Gastroesophageal sphincter (tissue), 4 donors: ENCODE results near the gene COQ9. TPM values are rescaled to one million over a fixed set of nuclear protein-coding genes. Genes with fewer than 3 reads are reported as not detected.

ENCODE experiments used
- ATAC-seq: fragments of 150-250 bp; one replicate; pipeline ENCODE4 v1.9.1; 2016; ENCODE audit warnings: mild to moderate bottlenecking, moderate library complexity
- H3K27ac ChIP-seq, 4 donors: fragments of 200-600 bp; sonication (generic) in 3 of 4; 1 replicate in 3 of 4; 2 replicates in 1 of 4; pipeline ENCODE4 v1.5.1; 2016 to 2019
- H3K27me3 ChIP-seq: fragments of 200-600 bp; sonication (generic); one replicate; pipeline ENCODE4 v1.5.1; 2019
- H3K36me3 ChIP-seq, 2 donors: fragments of 200-600 bp; sonication (generic); one replicate each; pipeline ENCODE4 v1.5.1; 2019; ENCODE audit warnings: control low read depth in 1 of 2
- H3K4me1 ChIP-seq, 3 donors: fragments of 200-600 bp; sonication (generic); 1 replicate in 2 of 3; 2 replicates in 1 of 3; pipeline ENCODE4 v1.5.1; 2016 to 2019; ENCODE audit warnings: control low read depth in 2 of 3
- H3K4me3 ChIP-seq, 2 donors: fragments of 200-600 bp; sonication (generic); one replicate each; pipeline ENCODE4 v1.5.1; 2019; ENCODE audit warnings: mild to moderate bottlenecking in 1 of 2, moderate library complexity in 1 of 2
- H3K9me3 ChIP-seq, 3 donors: fragments of 200-600 bp; sonication (generic); one replicate each; pipeline ENCODE4 v1.5.1; 2017 to 2019; ENCODE audit warnings: control low read depth in 2 of 3
- CTCF ChIP-seq, 4 experiments: fragments of 200-600 bp in 2 of 4; fragments of 450-650 bp in 2 of 4; sonication (generic) in 1 of 4; IDR thresholded peaks; one replicate each; pipeline ENCODE4 v1.5.1; 2017 to 2019; ENCODE audit warnings: antibody characterized with exemption in 4 of 4, mild to moderate bottlenecking in 2 of 4, moderate library complexity in 2 of 4
- EP300 ChIP-seq: sonication (generic); formaldehyde crosslinking; IDR thresholded peaks from one replicate; pipeline ENCODE4 v1.6.1; 2017; ENCODE audit warnings: antibody characterized with exemption, mild to moderate bottlenecking
- POLR2A ChIP-seq, 2 donors: fragments of 450-650 bp; IDR thresholded peaks; one replicate each; pipeline ENCODE4 v1.6.1; 2017; ENCODE audit warnings: antibody characterized with exemption in 2 of 2, mild to moderate bottlenecking in 2 of 2, moderate library complexity in 1 of 2
- POLR2AphosphoS5 ChIP-seq: sonication (generic); formaldehyde crosslinking; IDR thresholded peaks from one replicate; pipeline ENCODE4 v1.6.1; 2017; ENCODE audit warnings: antibody characterized with exemption
- WGBS, 2 donors: methylation state at CpG; one replicate each; pipeline ENCODE4 v1.1.5; 2018; ENCODE audit warnings: low coverage in 1 of 2; 5-methylcytosine and 5-hydroxymethylcytosine counted together
- total RNA-seq, 4 donors: library from RNA; depleted of rRNA; stranded (reverse); fragments of >200 nt; gene quantifications; one replicate each; pipeline ENCODE4 v1.1.0, GENCODE V29; 2016

The COQ9 gene
- total RNA-seq, 4 donors from 2014 or later, result 45.0 to 122 (median 84.9) TPM

GRCh38 chr16:57426356-57426755 is 20.9 kb upstream of the COQ9 start:
- Histone ChIP-seq H3K9me3 (no peaks in the 10 kb centered on the region), H3K27me3 (no peaks in the 10 kb centered on the region), H3K36me3 (peaks cover 3 to 52% of the 10 kb centered on the region in 2 donors), H3K27ac (no peak overlapping the region), H3K4me1 (peaks cover 0 to 23% (median 10%) of the 10 kb centered on the region in 3 donors), H3K4me3 (no peak overlapping the region)
- no peak for TF ChIP-seq CTCF (IDR thresholded peaks at IDR 0.05)
- TF ChIP-seq EP300, result no peak
- TF ChIP-seq POLR2A (IDR thresholded peaks at IDR 0.05), result no peak
- 83% methylated on average over 1 of the region's 7 CpGs; no CpG with 5 or more reads in 1 of the 2 donors for WGBS, 2 donors
- no peak for ATAC-seq

GRCh38 chr16:57427307-57427706 is 20.0 kb upstream of the COQ9 start:
- no peak for ATAC-seq
- Histone ChIP-seq H3K9me3 (no peaks in the 10 kb centered on the region), H3K4me1 (peaks cover 0 to 16% (median 7%) of the 10 kb centered on the region in 3 donors), H3K27me3 (no peaks in the 10 kb centered on the region), H3K36me3 (peaks cover 3 to 61% of the 10 kb centered on the region in 2 donors), H3K4me3 (no peak overlapping the region), H3K27ac (no peak overlapping the region)
- TF ChIP-seq CTCF (IDR thresholded peaks at IDR 0.05) (no peak), EP300 (no peak), POLR2AphosphoS5 (no peak), POLR2A (IDR thresholded peaks at IDR 0.05) (no peak)
- 68 to 82% methylated on average over 7 to 8 of the region's 8 CpGs for WGBS, 2 donors

GRCh38 chr16:57427824-57428223 is 19.5 kb upstream of the COQ9 start:
- TF ChIP-seq POLR2AphosphoS5, result no peak
- TF ChIP-seq CTCF (IDR thresholded peaks at IDR 0.05), result no peak
- no peak for TF ChIP-seq EP300
- no peak for TF ChIP-seq POLR2A (IDR thresholded peaks at IDR 0.05)
- Histone ChIP-seq H3K4me3 (no peak overlapping the region), H3K9me3 (no peaks in the 10 kb centered on the region), H3K36me3 (peaks cover 3 to 66% of the 10 kb centered on the region in 2 donors), H3K27me3 (no peaks in the 10 kb centered on the region), H3K4me1 (peaks cover 0 to 11% (median 3%) of the 10 kb centered on the region in 3 donors), H3K27ac (no peak overlapping the region)
- ATAC-seq, result no peak

- Histone ChIP-seq H3K36me3 (peaks cover 8 to 98% of the 10 kb centered on the region in 2 donors), H3K27ac (no peak overlapping the region)
- 63 to 89% methylated on average over 3 to 5 of the region's 5 CpGs for WGBS, 2 donors
Measured at GRCh38 chr16:57430955-57431354, 16.3 kb upstream of the COQ9 start.

GRCh38 chr16:57432505-57432904 is 14.8 kb upstream of the COQ9 start:
- H3K36me3 ChIP-seq, result peaks cover 8 to 100% of the 10 kb centered on the region in 2 donors
- no peak for ATAC-seq
- no peaks in the 10 kb centered on the region for H3K27me3 ChIP-seq
- H3K9me3 ChIP-seq, result no peaks in the 10 kb centered on the region
- 92 to 100% methylated on average over 2 of the region's 2 CpGs for WGBS, 2 donors
- no peaks in the 10 kb centered on the region for H3K4me1 ChIP-seq
- no peak overlapping the region for H3K4me3 ChIP-seq
- H3K27ac ChIP-seq, result no peak overlapping the region
- TF ChIP-seq CTCF (IDR thresholded peaks at IDR 0.05), result no peak
- TF ChIP-seq POLR2A (IDR thresholded peaks at IDR 0.05), result no peak

More at GRCh38 chr16:57430955-57431354, 16.3 kb upstream of the COQ9 start:
- no peak for TF ChIP-seq POLR2AphosphoS5
- TF ChIP-seq EP300, result no peak
- TF ChIP-seq POLR2A (IDR thresholded peaks at IDR 0.05), result no peak
- no peaks in the 10 kb centered on the region for H3K4me1 ChIP-seq
- no peaks in the 10 kb centered on the region for H3K27me3 ChIP-seq
- no peak for ATAC-seq
- H3K9me3 ChIP-seq, result no peaks in the 10 kb centered on the region
- no peak overlapping the region for H3K4me3 ChIP-seq
